GM23248 (cell line): ENCODE results near the gene CREB3L1. TPM values are rescaled to one million over a fixed set of nuclear protein-coding genes. Genes with fewer than 3 reads are reported as not detected.

Experiments
- DNase-seq: peaks from one replicate; pipeline ENCODE4 v3.0.0-alpha.2; 2015
- H2AFZ ChIP-seq: fragments of 200-600 bp; sonication (generic); 2 replicates; pipeline ENCODE4 v1.6.1; 2016; ENCODE audit warnings: antibody characterized with exemption
- H3F3A ChIP-seq: fragments of 200-600 bp; sonication (generic); 2 replicates; pipeline ENCODE4 v1.6.1; 2016; ENCODE audit warnings: mild to moderate bottlenecking, antibody characterized with exemption, mixed run types; ENCODE audit not compliant: insufficient read depth
- H3K27ac ChIP-seq: fragments of 200-600 bp; sonication (generic); 2 replicates; pipeline ENCODE4 v1.5.1; 2016; ENCODE audit warnings: mild to moderate bottlenecking
- H3K27me3 ChIP-seq: fragments of 200-600 bp; sonication (generic); replicated peaks from 2 replicates; pipeline ENCODE4 v1.6.1; 2016; ENCODE audit warnings: mild to moderate bottlenecking; ENCODE audit not compliant: insufficient read depth
- H3K36me3 ChIP-seq: fragments of 200-600 bp; sonication (generic); 2 replicates; pipeline ENCODE4 v1.6.1; 2016; ENCODE audit warnings: low read depth, mild to moderate bottlenecking
- H3K4me1 ChIP-seq: fragments of 200-600 bp; sonication (generic); 2 replicates; pipeline ENCODE4 v1.6.1; 2016; ENCODE audit warnings: mild to moderate bottlenecking; ENCODE audit not compliant: insufficient read depth
- H3K4me2 ChIP-seq: fragments of 200-600 bp; sonication (generic); one replicate; pipeline ENCODE4 v1.6.1; 2016; ENCODE audit warnings: mild to moderate bottlenecking; ENCODE audit not compliant: unreplicated experiment
- H3K4me3 ChIP-seq: fragments of 200-600 bp; sonication (generic); 2 replicates; pipeline ENCODE4 v1.5.1; 2016; ENCODE audit warnings: mild to moderate bottlenecking
- H3K79me2 ChIP-seq: fragments of 200-600 bp; sonication (generic); 2 replicates; pipeline ENCODE4 v1.6.1; 2016; ENCODE audit warnings: mild to moderate bottlenecking; ENCODE audit not compliant: insufficient read depth
- H3K9ac ChIP-seq: fragments of 200-600 bp; sonication (generic); 2 replicates; pipeline ENCODE4 v1.6.1; 2016; ENCODE audit warnings: mild to moderate bottlenecking
- H3K9me2 ChIP-seq: fragments of 200-600 bp; sonication (generic); 2 replicates; pipeline ENCODE4 v1.6.1; 2016; ENCODE audit warnings: mixed run types, mild to moderate bottlenecking, moderate library complexity; ENCODE audit not compliant: insufficient read depth
- H3K9me3 ChIP-seq: fragments of 200-600 bp; sonication (generic); one replicate; pipeline ENCODE4 v1.6.1; 2017; ENCODE audit warnings: low read depth
- H4K20me1 ChIP-seq: fragments of 200-600 bp; sonication (generic); 2 replicates; pipeline ENCODE4 v1.6.0; 2016; ENCODE audit not compliant: insufficient read depth
- EZH2 ChIP-seq: fragments of 200-600 bp; sonication (generic); IDR thresholded peaks from 2 replicates; pipeline ENCODE4 v1.6.1; 2018; ENCODE audit warnings: antibody characterized with exemption, mild to moderate bottlenecking; ENCODE audit not compliant: insufficient read depth, poor library complexity, severe bottlenecking
- EZH2phosphoT487 ChIP-seq: fragments of 200-600 bp; sonication (generic); IDR thresholded peaks from 2 replicates; pipeline ENCODE4 v1.6.1; 2018; ENCODE audit warnings: antibody characterized with exemption, moderate library complexity, mild to moderate bottlenecking, low read depth; ENCODE audit not compliant: insufficient read depth
- WGBS, 2 experiments: methylation state at CpG; one replicate each; pipeline ENCODE4 v1.1.6; 2015 to 2017; ENCODE audit warnings: low lambda C conversion rate in 2 of 2, low coverage in 1 of 2; ENCODE audit errors: missing lambda C conversion rate in 2 of 2; 5-methylcytosine and 5-hydroxymethylcytosine counted together
- in situ Hi-C: fragments of 300-500 bp; cut with MboI; formaldehyde crosslinking; loops from 2 replicates; pipeline ENCODE4 v1.15.0; 2020
- polyA plus RNA-seq: library from polyadenylated mRNA; unstranded; fragments of >200 nt; fragmentation: Nextera tagmentation; extraction: Ambion mirVana; gene quantifications from 2 replicates; pipeline ENCODE4 v1.2.1, GENCODE V29; 2016
- total RNA-seq: library from RNA; depleted of rRNA; stranded (reverse); fragments of >200 nt; shearing (Covaris generic); gene quantifications from 2 replicates; pipeline ENCODE4 v1.2.3, GENCODE V29; 2014

CREB3L1 gene
- total and polyA plus RNA-seq, 2 experiments from 2014 or later, result 37.7 to 146 TPM

GRCh38 chr11:46305295-46305694, 27.8 kb downstream of the CREB3L1 start:
- in situ Hi-C loops, result no loop called here
- Histone ChIP-seq H3K27me3 (no peaks in the 10 kb centered on the region), H3K9me3 (no peaks in the 10 kb centered on the region), H3K4me2 (no peak overlapping the region), H3K36me3 (peaks cover 27% of the 10 kb centered on the region; the same call in 1 of the 2 replicates), H3F3A (peaks cover 34% of the 10 kb centered on the region), H3K79me2 (peaks cover 83% of the 10 kb centered on the region), H3K27ac (no peak overlapping the region), H3K9me2 (no peaks in the 10 kb centered on the region), H3K9ac (no peak overlapping the region), H4K20me1 (no peaks in the 10 kb centered on the region), H3K4me3 (no peak overlapping the region), H2AFZ (no peak overlapping the region), H3K4me1 (peaks cover 23% of the 10 kb centered on the region)
- DNase-seq, result peak; percentile 61
- TF ChIP-seq EZH2, result no peak
- WGBS, 2 experiments, result 76 to 79% methylated on average over 6 of the region's 6 CpGs

GRCh38 chr11:46306296-46306853, 28.9 kb downstream of the CREB3L1 start:
- peak; percentile 62 for DNase-seq
- H3K79me2 ChIP-seq, result peaks cover 80% of the 10 kb centered on the region
- H3K9ac ChIP-seq, result no peak overlapping the region
- TF ChIP-seq EZH2phosphoT487 (no peak), EZH2 (no peak)
- 0 out of 2 replicates have a peak overlapping the region, but pooled peaks have one; percentile 8 for H3K27ac ChIP-seq
- H3K9me3 ChIP-seq, result no peaks in the 10 kb centered on the region
- in situ Hi-C loops, result no loop called here
- H3K4me3 ChIP-seq, result no peak overlapping the region
- no peak overlapping the region for H3K4me2 ChIP-seq
- 56 to 60% methylated on average over 5 of the region's 5 CpGs for WGBS, 2 experiments
- H2AFZ ChIP-seq, result no peak overlapping the region
- H3K27me3 ChIP-seq, result no peaks in the 10 kb centered on the region
- peaks cover 27% of the 10 kb centered on the region for H3F3A ChIP-seq
- no peaks in the 10 kb centered on the region for H4K20me1 ChIP-seq
- H3K4me1 ChIP-seq, result peaks cover 20% of the 10 kb centered on the region
- H3K9me2 ChIP-seq, result no peaks in the 10 kb centered on the region
- peaks cover 32% of the 10 kb centered on the region for H3K36me3 ChIP-seq

GRCh38 chr11:46307369-46307768, 29.9 kb downstream of the CREB3L1 start:
- TF ChIP-seq EZH2 (no peak), EZH2phosphoT487 (no peak)

GRCh38 chr11:46307785-46308341, 30.4 kb downstream of the CREB3L1 start:
- Histone ChIP-seq H2AFZ (no peak overlapping the region), H3K4me1 (peaks cover 20% of the 10 kb centered on the region), H3K79me2 (peaks cover 78% of the 10 kb centered on the region), H3K27me3 (no peaks in the 10 kb centered on the region), H3K4me3 (no peak overlapping the region), H3K36me3 (peaks cover 42% of the 10 kb centered on the region), H3F3A (peaks cover 17% of the 10 kb centered on the region), H3K9me2 (no peaks in the 10 kb centered on the region), H3K27ac (peak overlapping the region; percentile 61; the same call in 1 of the 2 replicates), H3K4me2 (no peak overlapping the region), H3K9ac (no peak overlapping the region), H3K9me3 (no peaks in the 10 kb centered on the region), H4K20me1 (no peaks in the 10 kb centered on the region)
- in situ Hi-C loops, result no loop called here
- no peak for TF ChIP-seq EZH2phosphoT487
- no peak for TF ChIP-seq EZH2
- 68 to 69% methylated on average over 12 to 14 of the region's 14 CpGs for WGBS, 2 experiments
- DNase-seq, result no peak

More at GRCh38 chr11:46307369-46307768, 29.9 kb downstream of the CREB3L1 start:
- in situ Hi-C loops, result no loop called here
- no peaks in the 10 kb centered on the region for H3K27me3 ChIP-seq
- WGBS, 2 experiments, result 84 to 92% methylated on average over 3 of the region's 3 CpGs
- H3K79me2 ChIP-seq, result peaks cover 81% of the 10 kb centered on the region
- no peak for DNase-seq
- no peaks in the 10 kb centered on the region for H3K9me2 ChIP-seq
- H3K4me3 ChIP-seq, result no peak overlapping the region
- H3K4me1 ChIP-seq, result peaks cover 20% of the 10 kb centered on the region
- peaks cover 41% of the 10 kb centered on the region for H3K36me3 ChIP-seq
- no peak overlapping the region for H2AFZ ChIP-seq
- no peaks in the 10 kb centered on the region for H3K9me3 ChIP-seq
- H3K9ac ChIP-seq, result no peak overlapping the region
- peaks cover 20% of the 10 kb centered on the region for H3F3A ChIP-seq
- H3K4me2 ChIP-seq, result no peak overlapping the region
- 0 out of 2 replicates have a peak overlapping the region, but pooled peaks have one; percentile 0 for H3K27ac ChIP-seq
- no peaks in the 10 kb centered on the region for H4K20me1 ChIP-seq
